AG04450 (cell line): ENCODE results near the gene ELOVL5. TPM values are rescaled to one million over a fixed set of nuclear protein-coding genes. Genes with fewer than 3 reads are reported as not detected.

Source experiments
- CTCF ChIA-PET: fragments of 300-600, 350-600 bp; formaldehyde crosslinking; extraction: SDS; loops from one replicate; lab custom pipeline; 2022; ENCODE audit warnings: antibody characterized with exemption, inconsistent platforms; lab: Charles Lee
- POLR2A ChIA-PET: fragments of 350-600 bp; formaldehyde crosslinking; extraction: SDS; loops from one replicate; lab custom pipeline; 2021; ENCODE audit warnings: antibody characterized with exemption, inconsistent platforms; lab: Yijun Ruan, JAX
- DNase-seq: peaks from one replicate; pipeline ENCODE4 v3.0.0-alpha.2; 2011; ENCODE audit warnings: low read depth, low spot score
- H3K27ac ChIP-seq: one replicate; pipeline ENCODE4 v1.5.1; 2012; ENCODE audit warnings: low read depth, low read length, control low read depth
- H3K27me3 ChIP-seq: one replicate; pipeline ENCODE4 v1.6.0; 2012; ENCODE audit warnings: low read length; ENCODE audit not compliant: control insufficient read depth, insufficient read depth
- H3K4me3 ChIP-seq: 2 replicates; pipeline ENCODE4 v1.5.1; 2011; ENCODE audit warnings: mild to moderate bottlenecking, low read depth, low read length, control low read depth
- H3K9me3 ChIP-seq: 2 replicates; pipeline ENCODE4 v1.5.1; 2012; ENCODE audit warnings: low read length; ENCODE audit not compliant: control insufficient read depth, insufficient read depth
- CTCF ChIP-seq: IDR thresholded peaks from 2 replicates; pipeline ENCODE4 v1.5.1; 2011; ENCODE audit warnings: low read depth, low read length, control low read depth, inconsistent platforms
- polyA plus RNA-seq: library from polyadenylated mRNA; depleted of rRNA; stranded (reverse); fragments of >200 nt; gene quantifications from 2 replicates; pipeline ENCODE4 v1.2.3, GENCODE V29; 2011

Gene ELOVL5
- polyA plus RNA-seq, 1 experiment, result 81.6 TPM

- Histone ChIP-seq H3K27me3 (peaks cover 3% of the 10 kb centered on the region), H3K4me3 (no peak overlapping the region), H3K27ac (no peak overlapping the region), H3K9me3 (no peaks in the 10 kb centered on the region; the same call in 1 of the 2 replicates)
- no peak for DNase-seq
- no peak for TF ChIP-seq CTCF
- ChIA-PET CTCF (no interaction called here), POLR2A (interaction anchor here (0.6 kb wide), 1 partner anchor 790 kb away, joined by 4 read pairs; no protein-coding TSS in a partner anchor)
Observed at GRCh38 chr6:53353624-53354023, 4.9 kb upstream of the ELOVL5 start.

- Histone ChIP-seq H3K27me3 (peaks cover 3% of the 10 kb centered on the region), H3K4me3 (no peak overlapping the region), H3K27ac (no peak overlapping the region), H3K9me3 (no peaks in the 10 kb centered on the region; the same call in 1 of the 2 replicates)
- TF ChIP-seq CTCF, result no peak
- ChIA-PET POLR2A (no interaction called here), CTCF (interaction anchor here (1.1 kb wide), 1 partner anchor 58 kb away, joined by 4 read pairs; no protein-coding TSS in a partner anchor)
- DNase-seq, result no peak
Observed at GRCh38 chr6:53352360-53352759, 3.6 kb upstream of the ELOVL5 start.

- ChIA-PET POLR2A (interaction anchor here (2.1 kb wide), 1 partner anchor 10 kb away, joined by 6 read pairs; no protein-coding TSS in a partner anchor), CTCF (interaction anchor here (1.2 kb wide), 1 partner anchor 178 kb away, joined by 3 read pairs; no protein-coding TSS in a partner anchor)
- no peak for DNase-seq
- Histone ChIP-seq H3K9me3 (no peaks in the 10 kb centered on the region; the same call in 1 of the 2 replicates), H3K4me3 (peak overlapping the region; percentile 85), H3K27me3 (peaks cover 3% of the 10 kb centered on the region), H3K27ac (peak overlapping the region; percentile 94)
- no peak for TF ChIP-seq CTCF
Observed at GRCh38 chr6:53349209-53349693, 501 bp upstream of the ELOVL5 start.

- CTCF ChIA-PET, result interaction anchor here (0.8 to 1.3 kb wide), 2 partner anchors 53 to 175 kb away, joined by 4 read pairs; no protein-coding TSS in a partner anchor
- no peaks in the 10 kb centered on the region; the same call in 1 of the 2 replicates for H3K9me3 ChIP-seq
- H3K27me3 ChIP-seq, result peaks cover 3% of the 10 kb centered on the region
- H3K27ac ChIP-seq, result peak overlapping the region; percentile 94
- POLR2A ChIA-PET, result interaction anchor here (0.5 to 2.1 kb wide), 5 partner anchors 12 to 47 kb away, joined by 3 to 7 read pairs (median 5); no protein-coding TSS in a partner anchor
- DNase-seq, result no peak
- no peak for TF ChIP-seq CTCF
- H3K4me3 ChIP-seq, result peak overlapping the region; percentile 85
Observed at GRCh38 chr6:53347921-53348370, 804 bp downstream of the ELOVL5 start.
